Panc1 (cell line): ENCODE results near the gene NDUFS7. TPM values are rescaled to one million over a fixed set of nuclear protein-coding genes. Genes with fewer than 3 reads are reported as not detected.

Source experiments
- ATAC-seq: fragments of 200-7000 bp; cut with Tn5 transposase; 2 replicates; pipeline ENCODE4 v1.9.1; 2020; ENCODE audit warnings: mild to moderate bottlenecking, moderate library complexity
- BruUV-seq: library from RNA; stranded (reverse); fragments of 400-500 nt; replicated peaks from 2 replicates; lab custom pipeline; 2021; lab: Mats Ljungman, UMichigan
- CTCF ChIA-PET: fragments of 300-600 bp; sonication (Branson Sonifier 250); formaldehyde crosslinking; loops from one replicate; lab custom pipeline; 2022; ENCODE audit warnings: antibody characterized with exemption; lab: Charles Lee
- POLR2A ChIA-PET: fragments of 300-600 bp; sonication (Branson Sonifier 250); formaldehyde crosslinking; loops from one replicate; lab custom pipeline; 2022; ENCODE audit warnings: antibody characterized with exemption; lab: Charles Lee
- DNase-seq: peaks from one replicate; pipeline ENCODE4 v3.0.0-alpha.2; 2010; ENCODE audit warnings: low read depth, low spot score
- H3K27ac ChIP-seq: 2 replicates; pipeline ENCODE4 v1.5.1; 2011; ENCODE audit warnings: mild to moderate bottlenecking, low read length, inconsistent platforms
- H3K27me3 ChIP-seq: fragments of 200-500 bp; sonication (Bioruptor generic); 2 replicates; pipeline ENCODE4 v1.6.0; 2014; ENCODE audit warnings: low read length, inconsistent platforms; ENCODE audit not compliant: control insufficient read depth, insufficient read depth
- H3K36me3 ChIP-seq: fragments of 200-500 bp; sonication (Bioruptor generic); 2 replicates; pipeline ENCODE4 v1.5.1; 2014; ENCODE audit warnings: inconsistent platforms, mild to moderate bottlenecking, low read length, moderate library complexity; ENCODE audit not compliant: control insufficient read depth, insufficient read depth
- H3K4me1 ChIP-seq: 2 replicates; pipeline ENCODE4 v1.5.1; 2011; ENCODE audit warnings: inconsistent platforms, mild to moderate bottlenecking, low read length, moderate library complexity; ENCODE audit not compliant: control insufficient read depth, insufficient read depth
- H3K4me3 ChIP-seq, 2 experiments: 2 replicates each; pipeline ENCODE4 v1.5.1; 2011 to 2012; ENCODE audit warnings: low read depth in 2 of 2, low read length in 2 of 2, mild to moderate bottlenecking in 2 of 2, inconsistent platforms in 1 of 2, moderate library complexity in 1 of 2
- H3K9me3 ChIP-seq: fragments of 200-500 bp; sonication (Bioruptor generic); 2 replicates; pipeline ENCODE4 v1.5.1; 2014; ENCODE audit warnings: low read depth, mild to moderate bottlenecking, inconsistent platforms, low read length, moderate library complexity; ENCODE audit not compliant: control insufficient read depth, insufficient read depth
- POLR2AphosphoS5 ChIP-seq: IDR thresholded peaks from 2 replicates; pipeline ENCODE4 v1.6.1; 2012; ENCODE audit warnings: mild to moderate bottlenecking, low read depth, low read length, moderate library complexity
- REST ChIP-seq, 2 experiments: IDR thresholded peaks; 2 replicates each; pipeline ENCODE4 v1.6.1; 2011 to 2012; ENCODE audit warnings: low read depth in 2 of 2, control low read depth in 1 of 2, low read length in 1 of 2, mild to moderate bottlenecking in 1 of 2, moderate library complexity in 1 of 2; ENCODE audit not compliant: insufficient read depth in 1 of 2
- SIN3A ChIP-seq: IDR thresholded peaks from 2 replicates; pipeline ENCODE4 v1.6.1; 2012; ENCODE audit warnings: low read depth, mild to moderate bottlenecking, low read length, moderate library complexity, borderline replicate concordance; ENCODE audit not compliant: insufficient read depth
- TCF7L2 ChIP-seq: IDR thresholded peaks from 2 replicates; pipeline ENCODE4 v1.6.1; 2011; ENCODE audit warnings: mild to moderate bottlenecking, low read depth, low read length, inconsistent platforms
- in situ Hi-C: cut with HindIII; loops from 2 replicates; pipeline ENCODE4 v1.10.0; 2016; ENCODE audit warnings: low sequenced_read_pairs, low pct_unique_long_range_greater_than_20kb
- intact Hi-C: fragments of 100-400 bp; cut with micrococcal nuclease; formaldehyde crosslinking; loops from one replicate; pipeline ENCODE4 v1.10.0; 2022; ENCODE audit not compliant: unreplicated experiment
- total RNA-seq: library from RNA; stranded (reverse); gene quantifications from one replicate; pipeline ENCODE4 v1.2.1, GENCODE V29; 2021; ENCODE audit not compliant: unreplicated experiment
- TF ChIP-seq, protein P1 (sequence below): fragments of 450-650 bp; IDR thresholded peaks from 2 replicates; pipeline ENCODE4 v1.5.1; 2017; ENCODE audit warnings: mild to moderate bottlenecking

NDUFS7 gene
- total RNA-seq, 1 experiment from 2014 or later, result 73.0 TPM

GRCh38 chr19:1435378-1435989 is 51.8 kb downstream of the NDUFS7 start:
- Histone ChIP-seq H3K27me3 (no peaks in the 10 kb centered on the region), H3K4me3 (no peak overlapping the region), H3K9me3 (no peaks in the 10 kb centered on the region), H3K27ac (0 out of 2 replicates have a peak overlapping the region, but pooled peaks have one; percentile 23), H3K36me3 (peaks cover 6% of the 10 kb centered on the region), H3K4me1 (peaks cover 6% of the 10 kb centered on the region)
- ATAC-seq, result no peak
- CTCF ChIA-PET, result no interaction called here
- in situ Hi-C loops, result no loop called here
- POLR2A ChIA-PET, result no interaction called here
- intact Hi-C loops, result no loop called here
- no TSS peak for BruUV-seq
- TF ChIP-seq TCF7L2 (no peak), SIN3A (no peak), POLR2AphosphoS5 (no peak), REST (IDR thresholded peaks at IDR 0.05; ENCODE audit: insufficient read depth in 1 of 2, low read depth in 2 of 2, low read length in 1 of 2) (no peak)
- TF ChIP-seq, protein P1, sequence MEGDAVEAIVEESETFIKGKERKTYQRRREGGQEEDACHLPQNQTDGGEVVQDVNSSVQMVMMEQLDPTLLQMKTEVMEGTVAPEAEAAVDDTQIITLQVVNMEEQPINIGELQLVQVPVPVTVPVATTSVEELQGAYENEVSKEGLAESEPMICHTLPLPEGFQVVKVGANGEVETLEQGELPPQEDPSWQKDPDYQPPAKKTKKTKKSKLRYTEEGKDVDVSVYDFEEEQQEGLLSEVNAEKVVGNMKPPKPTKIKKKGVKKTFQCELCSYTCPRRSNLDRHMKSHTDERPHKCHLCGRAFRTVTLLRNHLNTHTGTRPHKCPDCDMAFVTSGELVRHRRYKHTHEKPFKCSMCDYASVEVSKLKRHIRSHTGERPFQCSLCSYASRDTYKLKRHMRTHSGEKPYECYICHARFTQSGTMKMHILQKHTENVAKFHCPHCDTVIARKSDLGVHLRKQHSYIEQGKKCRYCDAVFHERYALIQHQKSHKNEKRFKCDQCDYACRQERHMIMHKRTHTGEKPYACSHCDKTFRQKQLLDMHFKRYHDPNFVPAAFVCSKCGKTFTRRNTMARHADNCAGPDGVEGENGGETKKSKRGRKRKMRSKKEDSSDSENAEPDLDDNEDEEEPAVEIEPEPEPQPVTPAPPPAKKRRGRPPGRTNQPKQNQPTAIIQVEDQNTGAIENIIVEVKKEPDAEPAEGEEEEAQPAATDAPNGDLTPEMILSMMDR, result no peak
- no peak for DNase-seq

DNA sequence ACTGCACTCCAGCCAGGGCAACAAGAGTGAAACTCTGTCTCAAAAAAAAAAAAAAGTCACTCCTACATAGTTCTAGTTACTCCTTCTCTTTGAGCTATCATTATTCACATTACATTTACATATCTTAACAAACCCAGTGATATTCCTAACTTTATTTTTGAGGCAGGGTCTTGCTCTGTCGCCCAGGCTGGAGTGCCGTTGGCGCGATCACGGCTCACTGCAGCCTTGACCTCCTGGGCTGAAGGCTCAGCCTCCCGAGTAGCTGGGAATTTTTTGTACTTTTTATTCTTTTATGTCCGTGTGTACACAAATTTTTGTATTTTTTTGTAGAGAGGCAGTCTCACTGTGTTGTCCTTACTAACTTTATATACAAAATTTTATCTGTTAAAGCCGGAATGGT is 53.9 kb downstream of the NDUFS7 start:
- Histone ChIP-seq H3K27me3 (no peaks in the 10 kb centered on the region), H3K4me1 (peaks cover 27% of the 10 kb centered on the region), H3K9me3 (no peaks in the 10 kb centered on the region), H3K36me3 (peaks cover 6% of the 10 kb centered on the region), H3K27ac (peak overlapping the region; percentile 64; the same call in 1 of the 2 replicates), H3K4me3 (peak overlapping the region; percentile 9 to 73; a peak in 3 of 4 replicates)
- no peak for DNase-seq
- POLR2A ChIA-PET, result interaction anchor here (0.6 kb wide), 1 partner anchor 605 kb away, joined by 3 read pairs; no protein-coding TSS in a partner anchor
- intact Hi-C loops, result no loop called here
- no peak for ATAC-seq
- in situ Hi-C loops, result no loop called here
- TF ChIP-seq TCF7L2 (no peak), SIN3A (no peak), POLR2AphosphoS5 (no peak), REST (IDR thresholded peaks at IDR 0.05; ENCODE audit: insufficient read depth in 1 of 2, low read depth in 2 of 2, low read length in 1 of 2) (no peak)
- TF ChIP-seq, protein P1, result no peak
- BruUV-seq, result no TSS peak
- CTCF ChIA-PET, result no interaction called here
